CD4-positive, alpha-beta T cell (primary cell): ENCODE results near the gene FRMD3. TPM values are rescaled to one million over a fixed set of nuclear protein-coding genes. Genes with fewer than 3 reads are reported as not detected.

Source experiments
- ATAC-seq: fragments of 200-7000 bp; cut with Tn5 transposase; one replicate; pipeline ENCODE4 v1.10.0; 2022; ENCODE audit warnings: mild to moderate bottlenecking; ENCODE audit not compliant: poor library complexity
- CTCF ChIA-PET: fragments of 350-600 bp; sonication (Branson Sonifier 250); formaldehyde crosslinking; loops from one replicate; lab custom pipeline; 2021; ENCODE audit warnings: antibody characterized with exemption, inconsistent platforms; lab: Charles Lee
- POLR2A ChIA-PET: fragments of 350-600 bp; sonication (Branson Sonifier 250); formaldehyde crosslinking; loops from one replicate; lab custom pipeline; 2021; ENCODE audit warnings: antibody characterized with exemption, inconsistent platforms; lab: Charles Lee
- DNase-seq, 14 experiments: peaks; one replicate each; pipeline ENCODE4 v3.0.0-alpha.2; 2013 to 2020; ENCODE audit warnings: mixed read lengths in 2 of 14
- H3K27ac ChIP-seq, 2 donors: one replicate each; pipeline versions ENCODE4 v1.5.1 to v1.7.0; 2013; ENCODE audit warnings: low read length in 2 of 2, low read depth in 1 of 2, mild to moderate bottlenecking in 1 of 2
- H3K27me3 ChIP-seq, 2 experiments: 1 replicate in 1 of 2; 2 replicates in 1 of 2; pipeline versions ENCODE4 v1.6.1 to v1.7.0; 2013; ENCODE audit warnings: low read length in 2 of 2, control low read depth in 1 of 2, mild to moderate bottlenecking in 1 of 2, moderate library complexity in 1 of 2; ENCODE audit not compliant: insufficient read depth in 2 of 2, control insufficient read depth in 1 of 2
- H3K36me3 ChIP-seq: one replicate; pipeline ENCODE4 v1.6.1; 2013; ENCODE audit warnings: low read length, control low read depth; ENCODE audit not compliant: insufficient read depth
- H3K4me1 ChIP-seq: one replicate; pipeline ENCODE4 v1.6.1; 2013; ENCODE audit warnings: low read length, control low read depth; ENCODE audit not compliant: insufficient read depth
- H3K4me3 ChIP-seq: one replicate; pipeline ENCODE4 v1.5.1; 2013; ENCODE audit warnings: mild to moderate bottlenecking, low read length, moderate library complexity
- H3K9me3 ChIP-seq, 2 experiments: 1 replicate in 1 of 2; 2 replicates in 1 of 2; pipeline versions ENCODE4 v1.6.1 to v1.7.0; 2013; ENCODE audit warnings: low read length in 2 of 2, mild to moderate bottlenecking in 2 of 2, control low read depth in 1 of 2, moderate library complexity in 1 of 2; ENCODE audit not compliant: control insufficient read depth in 1 of 2, insufficient read depth in 1 of 2
- H3K27ac Mint-ChIP-seq: one replicate; pipeline ENCODE4 v1.8.0; 2020; ENCODE audit warnings: mixed read lengths
- H3K27me3 Mint-ChIP-seq: one replicate; pipeline ENCODE4 v1.8.0; 2021; ENCODE audit warnings: mixed read lengths
- H3K36me3 Mint-ChIP-seq: one replicate; pipeline ENCODE4 v1.8.0; 2021; ENCODE audit warnings: low read depth, mixed read lengths
- H3K4me1 Mint-ChIP-seq: one replicate; pipeline ENCODE4 v1.8.0; 2021; ENCODE audit warnings: low read depth, mixed read lengths
- H3K4me3 Mint-ChIP-seq: one replicate; pipeline ENCODE4 v1.8.0; 2020; ENCODE audit warnings: mild to moderate bottlenecking, mixed read lengths
- H3K9me3 Mint-ChIP-seq: one replicate; pipeline ENCODE4 v1.8.0; 2020; ENCODE audit warnings: mixed read lengths
- intact Hi-C, 2 experiments: fragments of 100-400 bp; cut with DNase I in 1 of 2; cut with micrococcal nuclease in 1 of 2; formaldehyde crosslinking; loops; one replicate each; pipeline versions ENCODE4 v1.15.1 to v1.9.0; 2023 to 2025; cut with DNase I, micrococcal nuclease
- total RNA-seq, 174 experiments: library from RNA in 2 of 174; stranded (reverse) in 2 of 174; gene quantifications; one replicate each; pipeline ENCODE4 v1.2.3 and lab custom pipeline; 2021 to 2026
- TF ChIP-seq, protein P1 (sequence below): fragments of 200-600 bp; IDR thresholded peaks from one replicate; pipeline ENCODE4 v1.8.0; 2022; ENCODE audit warnings: antibody characterized with exemption, mild to moderate bottlenecking

Gene FRMD3
- total RNA-seq, 2 experiments from 2014 or later = 0.53 to 1.0 TPM

DNA sequence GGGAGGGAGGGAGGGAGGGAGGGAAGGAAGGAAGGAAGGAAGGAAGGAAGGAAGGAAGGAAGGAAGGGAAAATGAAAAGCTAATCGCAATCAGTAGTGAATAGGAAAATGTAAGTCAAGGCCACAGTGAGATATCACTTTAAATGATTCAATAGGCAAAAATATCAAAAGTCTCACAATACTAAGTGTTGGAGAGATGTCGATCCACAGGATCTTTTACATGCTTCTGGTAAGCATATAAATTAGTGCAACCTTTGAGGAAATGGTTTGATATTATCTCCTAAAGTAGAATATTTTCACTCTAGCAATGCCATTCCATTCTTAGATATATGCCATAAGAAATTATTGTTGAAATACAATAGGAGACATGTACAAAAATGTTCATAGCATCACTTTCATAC lies 58.4 kb downstream of the FRMD3 start:
- TF ChIP-seq, protein P1, sequence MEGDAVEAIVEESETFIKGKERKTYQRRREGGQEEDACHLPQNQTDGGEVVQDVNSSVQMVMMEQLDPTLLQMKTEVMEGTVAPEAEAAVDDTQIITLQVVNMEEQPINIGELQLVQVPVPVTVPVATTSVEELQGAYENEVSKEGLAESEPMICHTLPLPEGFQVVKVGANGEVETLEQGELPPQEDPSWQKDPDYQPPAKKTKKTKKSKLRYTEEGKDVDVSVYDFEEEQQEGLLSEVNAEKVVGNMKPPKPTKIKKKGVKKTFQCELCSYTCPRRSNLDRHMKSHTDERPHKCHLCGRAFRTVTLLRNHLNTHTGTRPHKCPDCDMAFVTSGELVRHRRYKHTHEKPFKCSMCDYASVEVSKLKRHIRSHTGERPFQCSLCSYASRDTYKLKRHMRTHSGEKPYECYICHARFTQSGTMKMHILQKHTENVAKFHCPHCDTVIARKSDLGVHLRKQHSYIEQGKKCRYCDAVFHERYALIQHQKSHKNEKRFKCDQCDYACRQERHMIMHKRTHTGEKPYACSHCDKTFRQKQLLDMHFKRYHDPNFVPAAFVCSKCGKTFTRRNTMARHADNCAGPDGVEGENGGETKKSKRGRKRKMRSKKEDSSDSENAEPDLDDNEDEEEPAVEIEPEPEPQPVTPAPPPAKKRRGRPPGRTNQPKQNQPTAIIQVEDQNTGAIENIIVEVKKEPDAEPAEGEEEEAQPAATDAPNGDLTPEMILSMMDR = no peak
- CTCF ChIA-PET = no interaction called here
- Histone ChIP-seq H3K27me3 (no peaks in the 10 kb centered on the region), H3K9me3 (peaks cover 4 to 10% of the 10 kb centered on the region in 2 experiments), H3K36me3 (no peaks in the 10 kb centered on the region), H3K4me3 (no peak overlapping the region), H3K27ac (no peak overlapping the region), H3K4me1 (no peaks in the 10 kb centered on the region)
- POLR2A ChIA-PET = interaction anchor here (0.6 kb wide), 1 partner anchor 922 kb away, joined by 3 read pairs; no protein-coding TSS in a partner anchor
- intact Hi-C loops = no loop called here
- Mint-ChIP-seq H3K36me3 (peaks cover 10% of the 10 kb centered on the region), H3K4me1 (no peaks in the 10 kb centered on the region), H3K4me3 (no peak overlapping the region), H3K9me3 (peaks cover 5% of the 10 kb centered on the region), H3K27ac (no peak overlapping the region), H3K27me3 (no peaks in the 10 kb centered on the region)
- ATAC-seq (no peak), DNase-seq (no peak)

DNA sequence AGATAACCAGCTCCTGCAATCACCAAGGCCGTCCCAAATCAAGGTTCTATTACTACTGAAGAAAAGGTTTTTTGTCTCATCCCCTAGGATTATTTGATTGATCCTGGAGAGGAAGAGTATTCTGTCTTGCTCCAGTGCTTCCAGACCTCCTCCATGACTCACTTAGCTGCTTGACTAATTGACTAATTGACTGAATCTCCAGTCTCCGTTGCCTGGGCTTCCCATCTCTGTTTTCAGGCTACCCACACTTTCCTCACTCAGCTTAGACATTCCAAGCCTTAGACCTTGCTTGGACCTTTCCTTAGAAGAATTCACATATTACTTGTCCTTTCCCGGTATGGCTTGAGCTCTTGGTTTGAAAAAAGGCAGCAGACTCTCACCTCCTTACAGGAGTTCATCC lies 60.6 kb downstream of the FRMD3 start:
- Histone ChIP-seq H3K9me3 (peaks cover 4 to 10% of the 10 kb centered on the region in 2 experiments), H3K36me3 (no peaks in the 10 kb centered on the region), H3K4me1 (peaks cover 3% of the 10 kb centered on the region), H3K27me3 (no peaks in the 10 kb centered on the region), H3K27ac (no peak overlapping the region), H3K4me3 (no peak overlapping the region)
- Mint-ChIP-seq H3K27me3 (no peaks in the 10 kb centered on the region), H3K27ac (no peak overlapping the region), H3K9me3 (peaks cover 5% of the 10 kb centered on the region), H3K4me1 (peaks cover 12% of the 10 kb centered on the region), H3K36me3 (peaks cover 10% of the 10 kb centered on the region), H3K4me3 (no peak overlapping the region)
- POLR2A ChIA-PET = no interaction called here
- no peak for ATAC-seq
- intact Hi-C loops = no loop called here
- TF ChIP-seq, protein P1 = no peak
- DNase-seq = no peak
- CTCF ChIA-PET = no interaction called here

DNA sequence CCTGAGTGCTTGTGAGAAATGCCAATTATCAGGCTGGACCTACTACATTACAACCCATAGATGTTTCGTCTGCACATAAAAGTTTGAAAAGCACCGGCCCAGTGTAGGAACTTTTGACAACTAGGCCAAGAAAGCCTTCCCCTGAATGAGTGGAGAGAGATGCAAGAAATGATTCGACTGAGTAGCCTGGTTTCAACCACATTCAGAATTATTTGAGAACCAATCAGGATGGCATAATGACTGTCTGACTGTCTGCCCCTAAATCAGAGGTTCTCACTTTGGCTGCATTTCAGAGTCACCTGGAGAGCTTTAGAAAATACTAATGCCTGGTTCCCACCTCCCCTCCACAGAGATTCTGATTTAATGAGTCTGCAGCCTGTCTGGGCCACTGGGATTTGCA lies 61.1 kb downstream of the FRMD3 start:
- no peak overlapping the region for H3K4me3 ChIP-seq
- H3K27me3 ChIP-seq = no peaks in the 10 kb centered on the region
- H3K9me3 ChIP-seq = peaks cover 4 to 10% of the 10 kb centered on the region in 2 experiments
- no peak for DNase-seq
- Mint-ChIP-seq H3K36me3 (peaks cover 10% of the 10 kb centered on the region), H3K27me3 (no peaks in the 10 kb centered on the region), H3K4me1 (peaks cover 12% of the 10 kb centered on the region), H3K27ac (no peak overlapping the region), H3K4me3 (no peak overlapping the region), H3K9me3 (peaks cover 5% of the 10 kb centered on the region)
- no peak overlapping the region for H3K27ac ChIP-seq
- no peaks in the 10 kb centered on the region for H3K36me3 ChIP-seq
- TF ChIP-seq, protein P1 = no peak
- ATAC-seq = no peak
- ChIA-PET CTCF (no interaction called here), POLR2A (no interaction called here)
- intact Hi-C loops = no loop called here
- H3K4me1 ChIP-seq = peaks cover 3% of the 10 kb centered on the region
